ENCODE measurements around the gene SRC.

The SRC gene

DNA sequence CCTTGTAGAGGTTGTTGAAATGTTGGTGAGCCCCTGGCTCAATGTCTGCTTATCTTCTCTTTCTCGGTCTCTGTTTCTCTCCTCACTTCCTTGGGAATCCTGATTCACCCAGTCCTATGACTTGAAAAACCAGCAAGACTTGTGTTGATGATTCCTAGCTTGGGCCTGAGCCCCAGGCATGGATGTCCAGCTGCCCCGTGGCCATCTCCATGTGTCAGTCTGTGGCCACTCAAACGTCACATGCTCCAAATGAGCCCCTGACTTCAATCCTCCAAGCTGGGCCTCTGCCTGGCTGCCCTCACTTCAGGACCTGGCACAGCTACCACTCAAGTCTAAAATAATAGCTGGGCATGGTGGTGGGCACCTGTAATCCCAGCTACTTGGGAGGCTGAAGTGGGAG is 81.0 kb downstream of the SRC start:
- no peak for DNase-seq (ENCODE audit: low spot score)

DNA sequence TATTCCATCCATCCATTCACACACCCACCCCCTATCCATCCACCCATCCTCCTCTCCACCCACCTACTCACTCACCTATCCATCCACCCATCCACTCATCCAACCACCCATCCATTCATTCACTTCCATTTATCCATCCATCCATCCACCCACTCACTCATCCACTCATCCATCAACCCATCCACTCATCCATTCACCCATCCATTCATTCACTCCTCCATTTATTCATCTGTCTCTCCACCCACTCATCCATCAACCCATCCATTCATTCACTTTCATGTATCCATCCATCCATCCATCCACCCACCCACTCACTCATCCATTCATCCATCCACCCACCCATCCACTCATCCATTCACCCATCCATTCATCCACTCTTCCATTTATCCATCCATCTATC is 84.1 kb downstream of the SRC start:
- DNase-seq (ENCODE audit: low spot score) = no peak

DNA sequence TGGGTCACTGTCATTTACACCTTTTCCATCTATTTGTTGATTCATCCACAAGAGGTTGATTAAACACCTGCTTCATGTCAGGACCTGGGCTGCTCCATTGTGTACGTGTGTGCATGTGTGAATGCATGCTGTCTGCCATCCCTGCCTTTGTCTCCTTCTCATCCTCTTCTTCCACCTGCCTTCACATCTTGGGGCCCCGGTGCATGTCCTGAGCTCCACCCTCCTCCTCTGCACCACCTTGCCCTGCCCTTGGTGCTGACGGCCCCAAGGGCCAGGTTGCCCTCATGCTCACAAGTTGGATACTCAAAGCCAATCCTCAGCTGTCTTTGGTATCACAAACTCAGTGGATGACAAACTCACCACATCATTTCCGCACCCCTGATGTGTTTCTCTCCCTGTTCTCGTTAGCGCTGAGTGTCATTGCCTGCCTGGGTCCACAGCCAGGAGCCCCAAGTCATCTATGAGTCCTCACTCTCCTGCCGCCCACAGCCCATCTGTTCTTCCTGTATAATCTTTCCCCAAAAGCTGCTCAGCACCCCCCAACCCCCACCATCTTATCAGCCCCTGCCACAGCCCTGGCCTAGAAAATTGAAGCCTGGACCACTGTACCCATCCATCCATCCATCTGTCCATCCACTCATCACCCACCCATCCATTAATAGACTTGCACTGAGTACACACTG is 85.0 kb downstream of the SRC start:
- no peak for DNase-seq (ENCODE audit: low spot score)

DNA sequence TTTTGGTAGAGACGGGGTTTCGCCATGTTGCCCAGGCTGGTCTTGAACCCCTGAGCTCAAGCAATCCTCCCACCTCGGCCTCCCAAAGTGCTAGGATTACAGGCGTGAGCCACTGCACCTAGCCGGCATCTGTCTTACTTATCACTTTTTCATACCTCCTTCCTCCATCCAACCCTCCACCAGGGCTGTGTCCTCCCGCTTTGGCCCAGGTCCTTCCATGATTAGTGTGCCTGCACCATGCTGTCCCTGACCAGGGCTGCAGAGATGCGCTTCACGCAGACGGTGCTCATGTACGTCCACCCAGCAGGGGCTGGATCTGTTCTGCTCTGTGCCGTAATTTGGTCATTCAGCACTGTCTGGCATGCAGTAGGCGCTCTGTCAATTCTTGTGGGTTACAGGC is 85.8 kb downstream of the SRC start:
- no peak for DNase-seq (ENCODE audit: low spot score)

DNA sequence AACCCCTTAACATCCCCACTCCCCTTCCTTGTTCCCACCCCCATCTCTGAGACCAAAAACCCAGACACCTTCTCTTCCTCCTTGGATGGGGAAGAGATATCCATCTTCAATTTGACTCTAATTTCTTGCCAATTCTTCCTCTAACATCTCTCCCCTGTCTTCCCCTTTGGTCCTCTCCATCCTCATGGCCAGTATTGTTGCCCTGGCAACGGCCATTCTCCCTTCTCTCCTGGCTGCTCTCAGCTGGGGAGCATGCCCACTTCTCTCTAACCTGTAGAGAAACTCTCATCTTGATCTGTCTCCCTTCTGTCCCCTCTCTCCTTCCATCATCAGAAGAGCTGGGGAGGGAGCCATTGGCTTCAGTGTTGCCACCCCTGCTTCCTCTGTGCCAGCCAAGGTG is 86.7 kb downstream of the SRC start:
- no peak for DNase-seq (ENCODE audit: low spot score)

DNA sequence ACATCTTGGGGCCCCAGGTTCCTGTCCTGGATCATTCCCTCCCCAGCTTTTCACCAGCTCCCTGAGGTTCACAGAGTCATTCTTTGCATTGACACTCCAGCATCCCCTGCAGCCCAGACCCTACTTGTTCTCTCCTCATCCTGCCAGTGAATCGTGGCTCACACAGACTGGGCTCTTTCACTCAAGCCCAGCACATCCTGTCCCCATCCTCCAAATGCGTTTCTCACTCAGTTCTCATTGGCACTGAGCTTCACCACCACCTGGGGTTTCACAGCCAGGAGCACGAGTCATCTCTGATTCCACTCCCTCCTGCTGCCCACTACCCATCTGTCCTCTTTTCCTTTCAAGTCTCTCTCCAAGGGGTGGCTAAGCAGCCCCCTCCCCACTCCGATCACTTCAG is 89.7 kb downstream of the SRC start:
- DNase-seq (ENCODE audit: low spot score) = no peak

DNA sequence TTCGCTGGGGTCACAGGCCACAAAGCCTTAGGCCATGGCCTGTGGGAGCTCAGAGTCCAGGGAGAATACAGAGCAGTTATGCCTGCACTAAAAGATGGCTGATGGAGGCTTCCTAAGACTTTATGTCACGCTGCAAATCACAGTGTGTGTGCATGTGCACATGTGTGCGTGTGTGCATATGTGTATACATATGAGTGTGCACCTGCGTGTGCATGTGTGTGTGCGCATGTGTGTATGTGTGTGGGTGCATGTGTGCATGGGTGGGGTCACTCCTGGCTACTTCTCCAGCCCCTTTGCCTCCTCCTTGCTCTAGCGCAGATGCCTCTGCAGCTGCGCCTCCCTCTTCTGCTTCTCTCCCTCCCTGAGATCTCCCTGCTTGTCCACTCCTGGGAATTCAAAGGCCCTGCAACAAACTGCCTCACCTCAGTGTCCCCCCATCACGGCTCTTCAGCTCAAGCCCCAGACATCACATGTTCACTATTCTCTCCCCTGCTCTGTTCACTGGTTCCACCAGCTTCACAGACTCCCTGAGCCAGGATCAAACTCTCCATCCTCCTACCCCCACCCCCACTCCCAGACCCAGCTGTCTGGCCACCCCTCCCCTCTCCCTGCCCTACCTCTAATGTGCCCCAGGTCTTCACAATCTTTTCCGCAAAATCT is 90.7 kb downstream of the SRC start:
- no peak for DNase-seq (ENCODE audit: low spot score)

DNA sequence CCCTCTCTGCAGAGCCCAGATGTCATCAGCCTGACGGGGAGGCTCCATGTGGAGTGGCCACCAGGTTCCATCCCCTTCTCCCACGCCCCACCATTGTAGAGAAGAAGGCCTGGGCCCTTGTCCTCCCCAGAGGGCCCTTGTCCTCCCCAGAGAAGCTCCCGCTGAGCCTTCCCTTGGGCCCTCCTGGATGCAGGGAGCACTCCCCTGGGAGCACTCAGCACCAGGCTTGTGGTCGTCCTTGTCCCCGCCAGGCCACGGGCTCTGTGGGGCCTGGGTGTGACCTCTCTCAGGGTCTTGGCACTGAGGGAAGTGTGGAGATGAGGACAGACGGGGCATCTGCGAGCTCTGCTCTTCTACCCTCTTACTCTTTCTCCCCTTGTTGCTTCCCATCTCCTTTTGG is 91.7 kb downstream of the SRC start:
- DNase-seq (ENCODE audit: low spot score) = no peak

DNA sequence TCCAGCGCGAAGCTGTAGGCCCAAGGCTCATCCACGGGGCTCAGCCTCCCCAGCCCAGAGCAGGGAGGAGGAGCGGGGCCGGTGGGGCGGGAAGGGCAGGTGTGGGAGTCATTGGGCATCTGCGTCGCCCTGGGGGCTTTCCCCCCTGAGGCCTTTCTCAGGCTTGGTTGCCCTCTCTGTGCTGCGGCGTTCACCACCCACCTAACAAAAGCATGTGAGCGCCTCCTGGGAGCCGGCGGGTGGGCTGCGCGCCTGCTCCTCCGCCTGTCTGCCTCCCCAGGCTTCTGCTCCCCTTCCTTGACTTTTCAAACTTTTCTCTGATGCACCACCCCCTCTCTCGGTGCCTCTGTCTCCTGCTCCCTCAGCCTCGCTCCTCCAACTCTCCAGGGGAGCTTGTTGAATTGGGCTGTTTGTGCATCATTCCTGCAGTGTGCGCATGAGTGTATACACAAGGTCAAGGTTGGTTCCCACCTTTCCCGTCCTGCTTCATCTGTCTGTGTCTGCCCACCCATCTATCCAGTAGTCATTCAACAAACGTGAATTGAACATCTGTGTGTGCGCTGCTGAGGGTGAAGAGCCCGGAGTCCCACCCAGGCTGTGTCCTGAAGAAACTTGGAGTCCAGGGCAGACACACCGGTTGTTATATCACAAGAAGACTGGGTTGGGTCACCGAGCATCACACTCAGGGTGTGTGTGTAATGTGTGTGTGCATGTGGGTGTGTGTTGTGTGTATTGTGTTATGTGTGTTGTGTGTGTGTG is 92.7 kb downstream of the SRC start:
- DNase-seq (ENCODE audit: low spot score) = no peak

DNA sequence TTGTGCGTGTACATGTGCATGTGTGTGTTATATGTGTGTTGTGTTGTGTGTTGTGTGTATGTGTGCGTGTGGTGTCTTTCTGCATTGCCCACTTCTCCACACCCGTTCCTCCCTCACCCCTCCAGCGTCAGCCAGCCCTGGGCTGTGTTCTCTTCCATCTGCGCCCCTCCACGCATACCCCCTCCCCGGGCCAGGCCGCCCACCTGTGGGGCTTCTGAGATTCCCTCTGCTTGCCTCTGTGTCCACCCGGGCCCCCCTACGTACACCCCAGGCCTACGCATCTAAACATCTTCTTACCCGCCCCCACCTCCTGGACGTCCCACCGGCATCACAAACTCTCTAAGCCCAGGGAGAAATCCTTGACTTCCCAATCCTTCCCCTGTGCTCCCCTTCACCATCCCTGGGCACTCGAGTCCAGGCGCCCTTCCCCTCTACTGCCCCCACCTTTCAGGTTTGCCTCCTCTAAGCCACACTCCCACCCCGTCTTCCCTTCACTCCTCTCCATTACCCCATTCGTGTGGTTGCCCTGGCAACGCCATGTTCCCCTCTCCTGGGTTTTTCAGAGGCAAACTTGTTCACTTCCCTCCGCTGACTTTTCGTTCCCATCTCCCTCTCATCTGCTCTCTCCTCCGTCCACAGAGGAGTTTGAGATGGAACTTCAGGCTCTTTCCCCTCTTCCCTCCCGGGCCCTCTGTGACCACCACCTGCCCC is 93.4 kb downstream of the SRC start:
- no peak for DNase-seq (ENCODE audit: low spot score)

DNA sequence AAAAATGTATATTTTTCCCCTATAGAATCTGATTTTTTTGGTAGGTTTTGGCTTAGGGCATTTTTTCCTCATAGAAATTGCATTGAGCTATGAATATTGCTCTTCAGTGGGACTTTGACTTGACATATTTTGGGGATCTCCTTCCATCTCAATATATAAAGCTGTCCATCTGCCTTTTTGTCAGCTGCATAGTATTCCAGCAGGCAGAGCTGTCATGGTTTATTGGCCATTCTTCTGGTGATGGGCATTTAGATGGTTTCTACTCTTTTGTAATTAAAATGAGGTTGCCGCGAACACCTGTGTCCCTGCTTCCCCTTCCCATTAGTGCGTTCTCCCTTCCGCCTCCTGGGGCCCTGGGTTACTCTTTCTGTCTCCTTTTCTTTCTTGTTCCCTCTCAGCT is 95.1 kb downstream of the SRC start:
- DNase-seq (ENCODE audit: low spot score) = no peak

DNA sequence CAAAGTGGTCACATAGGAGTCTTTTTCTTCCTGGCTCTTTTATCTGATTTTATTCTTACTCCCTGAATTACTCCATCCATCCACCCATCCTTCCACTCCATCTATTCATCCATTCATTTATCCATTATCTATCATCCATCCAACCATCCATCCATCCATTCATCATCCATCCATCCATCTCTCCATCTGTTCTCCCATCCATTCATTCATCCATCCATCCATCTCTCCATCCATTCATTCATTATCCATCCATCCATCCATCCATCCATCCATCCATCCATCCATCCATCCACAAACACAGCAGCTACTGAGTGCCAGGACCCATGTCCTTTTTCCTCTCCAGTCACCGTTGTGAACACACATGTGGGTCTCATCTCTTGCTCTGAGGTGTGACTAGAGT is 96.6 kb downstream of the SRC start:
- DNase-seq (ENCODE audit: low spot score) = no peak

DNA sequence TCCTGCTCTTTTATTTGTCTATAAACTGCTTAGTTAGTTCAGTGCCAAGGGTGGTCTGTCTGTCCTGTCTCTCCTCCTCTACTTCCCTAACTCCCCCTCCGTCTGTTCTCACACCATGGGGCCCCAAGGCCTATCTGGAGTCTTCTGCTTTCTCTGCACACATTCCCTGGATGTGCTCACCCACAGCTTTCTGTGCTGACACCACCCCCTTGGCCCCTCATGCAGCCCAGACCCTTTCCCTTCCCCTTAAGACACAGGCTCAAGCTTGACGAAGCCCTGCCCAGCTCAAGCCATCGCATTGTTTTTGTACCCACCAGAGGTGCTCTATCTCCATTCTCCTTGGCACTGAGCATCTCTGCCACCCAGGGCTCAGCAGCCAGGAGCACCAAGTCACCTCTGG is 97.0 kb downstream of the SRC start:
- no peak for DNase-seq (ENCODE audit: low spot score)

DNA sequence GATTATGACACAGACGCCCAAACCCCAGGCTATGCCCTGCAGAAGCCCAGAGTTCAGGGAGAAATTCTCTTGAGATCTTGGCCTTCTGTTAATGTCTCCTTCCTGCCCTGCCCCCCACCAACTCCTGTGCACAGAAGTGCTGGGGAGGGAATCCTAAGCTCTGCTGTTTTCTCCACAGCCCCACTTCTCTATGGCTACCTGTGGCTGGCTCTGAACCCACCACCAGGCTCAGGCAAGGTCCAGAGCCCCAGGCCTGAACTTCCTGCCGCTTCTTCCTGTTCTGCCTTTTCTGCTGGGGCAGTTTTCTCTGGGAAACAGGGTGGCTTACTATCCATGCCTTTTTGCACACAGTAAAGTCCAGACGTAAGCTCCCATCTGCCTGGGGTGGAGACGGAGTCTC is 97.7 kb downstream of the SRC start:
- no peak for DNase-seq (ENCODE audit: low spot score)

DNA sequence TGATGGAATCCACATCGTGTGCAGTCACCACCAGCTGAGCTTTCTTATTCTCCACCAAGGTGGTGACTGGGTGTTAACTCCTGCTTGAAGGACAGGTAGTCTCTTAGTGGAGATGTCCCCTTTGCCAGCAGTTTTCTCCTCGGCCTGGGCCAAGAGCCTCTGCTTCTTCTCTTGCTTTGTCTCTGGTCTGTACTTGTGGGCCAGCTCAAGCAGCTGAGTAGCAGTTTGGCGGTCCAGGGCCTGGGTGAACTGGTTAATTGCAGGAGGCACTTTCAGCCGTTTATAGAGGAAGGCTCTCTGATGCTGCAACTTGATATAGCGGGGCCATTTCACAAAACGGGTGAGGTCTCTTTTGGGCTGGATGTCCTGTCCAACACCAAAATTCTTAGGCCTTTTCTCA is 99.1 kb downstream of the SRC start:
- DNase-seq (ENCODE audit: low spot score) = no peak

DNA sequence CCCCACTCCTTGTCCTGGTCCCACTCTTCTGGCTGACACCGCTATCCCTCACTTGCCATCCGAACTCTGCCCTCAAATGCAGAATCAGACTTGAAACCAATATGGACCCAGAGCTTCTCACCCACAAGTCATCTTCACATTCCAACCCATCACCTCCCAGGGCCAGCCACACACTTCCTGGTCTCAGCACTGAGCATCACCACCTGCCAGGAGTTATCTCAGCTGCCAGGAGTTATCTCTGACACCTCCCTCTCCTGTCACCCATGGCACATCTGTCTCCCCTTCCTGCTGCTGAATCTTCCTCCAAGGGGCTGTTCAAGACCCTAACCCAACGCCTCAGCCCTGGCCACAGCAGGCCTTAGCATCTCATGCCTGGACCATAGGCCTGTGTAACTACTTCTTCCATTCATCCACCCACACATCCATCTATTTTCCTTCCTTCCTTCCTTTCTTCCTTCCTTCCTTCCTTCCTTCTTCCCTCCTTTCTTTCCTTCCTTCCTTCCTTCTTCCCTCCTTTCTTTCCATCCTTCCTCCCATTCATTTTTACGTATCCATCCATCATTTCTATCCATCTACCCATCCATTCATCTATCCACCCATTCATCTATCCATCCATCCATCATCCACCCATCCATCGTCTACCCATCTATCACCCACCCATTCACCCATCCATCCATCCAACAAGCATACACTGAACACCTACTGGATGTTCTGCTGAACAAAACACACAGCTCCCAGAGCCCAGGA is 100.5 kb downstream of the SRC start:
- DNase-seq (ENCODE audit: low spot score) = no peak

DNA sequence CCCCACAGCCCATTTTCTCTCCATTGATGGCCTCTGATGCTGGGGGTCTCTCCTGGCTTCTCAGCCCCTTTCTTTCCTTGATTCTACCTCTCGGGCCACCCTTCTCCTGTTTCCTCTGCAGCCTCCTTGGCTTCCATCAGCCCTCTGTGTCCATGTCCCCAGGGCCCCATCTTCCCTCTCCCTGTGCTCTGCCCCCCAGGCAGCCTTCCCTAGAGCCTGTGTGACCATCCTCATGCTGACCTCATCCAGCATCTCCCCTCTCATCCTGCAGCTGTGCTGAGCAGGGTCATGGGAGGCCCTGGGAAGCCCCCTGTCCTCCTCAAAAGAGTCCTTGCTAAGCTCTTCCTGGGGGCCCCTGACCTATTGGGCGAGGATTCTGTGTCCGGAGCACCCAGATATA is 101.7 kb downstream of the SRC start:
- no peak for DNase-seq (ENCODE audit: low spot score)

DNA sequence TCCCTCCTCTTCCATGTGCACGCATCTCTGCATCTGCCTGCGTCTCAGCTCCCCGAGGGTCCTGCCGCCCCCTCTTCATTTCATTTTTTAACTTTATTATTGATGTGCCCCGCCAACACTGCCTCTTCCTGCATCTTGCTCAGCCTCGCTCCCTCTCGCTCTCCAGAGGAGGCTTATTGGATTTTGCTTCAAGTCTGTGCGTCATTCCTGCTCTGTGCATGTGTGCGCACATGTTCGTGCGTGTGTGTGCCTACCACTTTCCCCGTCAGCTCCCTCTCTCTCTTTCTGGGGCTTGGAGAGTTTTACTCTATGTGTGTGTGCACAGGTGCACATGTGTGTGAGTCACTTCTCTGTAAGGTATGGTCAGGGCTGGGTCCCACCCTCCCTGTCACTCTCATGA is 103.3 kb downstream of the SRC start:
- no peak for DNase-seq (ENCODE audit: low spot score)

DNA sequence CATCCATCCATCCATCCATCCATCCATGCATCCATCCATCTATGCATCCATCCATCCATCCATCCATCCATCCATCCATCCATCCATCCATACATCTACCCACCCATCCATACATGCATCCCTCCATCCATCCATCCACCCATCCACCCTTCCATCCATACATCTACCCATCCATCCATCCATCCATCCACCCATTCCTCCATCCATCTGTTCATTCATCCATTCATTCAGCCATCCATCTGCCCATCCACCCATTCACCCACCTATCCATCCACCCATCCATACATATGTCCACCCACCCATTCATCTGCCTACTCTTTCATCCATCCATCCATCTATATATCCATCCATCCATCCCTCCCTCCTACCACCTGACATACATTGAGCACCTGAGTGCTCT is 104.4 kb downstream of the SRC start:
- no peak for DNase-seq (ENCODE audit: low spot score)

DNA sequence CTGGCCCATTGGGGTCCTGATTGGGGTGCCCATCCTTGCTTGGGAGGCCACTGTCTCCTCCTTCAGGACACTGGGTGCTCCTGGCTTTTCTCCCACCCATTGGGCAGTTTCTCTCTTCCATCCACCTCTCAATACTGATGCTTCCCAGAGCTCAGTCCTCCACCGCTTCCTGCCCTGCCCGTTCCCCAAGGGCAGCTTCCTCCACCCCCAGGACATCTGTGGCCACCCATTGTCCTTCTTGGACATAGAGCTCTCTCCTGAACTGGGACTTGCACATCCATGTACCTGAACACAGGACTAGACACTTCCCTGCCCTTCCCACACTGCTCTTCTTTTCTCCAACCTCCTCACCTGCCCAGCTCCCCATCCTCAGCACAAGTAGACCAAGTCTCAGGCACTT is 105.7 kb downstream of the SRC start:
- no peak for DNase-seq (ENCODE audit: low spot score)

DNA sequence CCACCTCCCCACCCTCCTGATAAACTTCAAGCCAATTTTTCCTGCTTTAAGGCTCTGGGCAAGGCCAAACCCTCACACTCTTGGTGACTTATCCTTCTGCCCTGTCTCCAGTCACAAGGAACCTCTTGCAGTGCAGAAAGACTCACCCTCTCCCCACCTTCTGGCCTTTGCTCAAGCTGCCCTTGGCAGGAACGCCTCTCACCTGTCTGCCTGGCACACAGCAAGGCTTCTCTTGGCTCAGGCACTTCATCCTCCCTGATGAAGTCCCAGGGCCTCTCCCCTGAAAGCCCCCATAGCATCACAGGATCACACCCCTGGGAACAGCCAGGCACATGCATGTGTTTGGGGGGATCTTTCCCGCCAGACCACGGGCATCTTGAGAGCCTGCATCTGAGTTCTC is 106.3 kb downstream of the SRC start:
- DNase-seq (ENCODE audit: low spot score) = no peak

DNA sequence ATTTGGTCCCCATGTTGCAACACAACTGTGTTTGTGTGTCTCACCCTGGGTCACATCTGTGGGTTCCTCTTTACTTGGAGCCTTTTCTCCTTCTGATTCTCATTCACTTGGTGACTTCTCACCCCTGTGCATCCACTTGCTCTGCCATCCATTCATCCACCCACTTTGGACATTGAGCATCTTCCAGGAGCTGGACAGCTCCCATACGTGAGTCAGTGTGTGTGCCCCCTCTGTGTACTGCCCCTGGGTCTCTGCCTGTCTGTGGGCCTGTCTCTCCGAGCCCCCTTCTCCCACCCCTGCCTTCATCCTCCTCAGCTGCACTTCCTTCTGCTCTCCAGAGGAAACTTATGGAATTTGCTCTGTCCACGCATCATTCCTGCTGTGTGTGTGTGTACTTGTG is 107.3 kb downstream of the SRC start:
- DNase-seq (ENCODE audit: low spot score) = no peak

All from AG08396 (cell line).